Peyer's patch (tissue), 4 donors: Measurements from ENCODE around the gene SYNDIG1. TPM values are rescaled to one million over a fixed set of nuclear protein-coding genes. Genes with fewer than 3 reads are reported as not detected.

ENCODE experiments used
- DNase-seq, 3 donors: peaks; one replicate each; pipeline ENCODE4 v3.0.0-alpha.2; 2017 to 2019
- H3K27ac ChIP-seq, 4 donors: fragments of 200-600 bp; sonication (generic); one replicate each; pipeline ENCODE4 v1.5.1; 2016 to 2019
- H3K27me3 ChIP-seq, 2 donors: fragments of 200-600 bp; sonication (generic); one replicate each; pipeline ENCODE4 v1.5.1; 2019
- H3K36me3 ChIP-seq, 3 donors: fragments of 200-600 bp; sonication (generic); one replicate each; pipeline ENCODE4 v1.5.1; 2016 to 2019
- H3K4me1 ChIP-seq, 4 donors: fragments of 200-600 bp; sonication (generic); one replicate each; pipeline ENCODE4 v1.5.1; 2016 to 2019
- H3K4me3 ChIP-seq, 4 donors: fragments of 200-600 bp; sonication (generic); 1 replicate in 3 of 4; 2 replicates in 1 of 4; pipeline ENCODE4 v1.5.1; 2016 to 2019; ENCODE audit warnings: mild to moderate bottlenecking in 1 of 4
- H3K9me3 ChIP-seq, 4 donors: fragments of 200-600 bp; sonication (generic); one replicate each; pipeline ENCODE4 v1.5.1; 2016 to 2019; ENCODE audit warnings: mild to moderate bottlenecking in 1 of 4
- CTCF ChIP-seq, 6 experiments: fragments of 450-650 bp in 4 of 6; fragments of 200-600 bp in 2 of 6; sonication (generic) in 1 of 6; IDR thresholded peaks; one replicate each; pipeline ENCODE4 v1.5.1; 2017 to 2019; ENCODE audit warnings: antibody characterized with exemption in 6 of 6, mild to moderate bottlenecking in 3 of 6, moderate library complexity in 1 of 6
- POLR2A ChIP-seq, 2 donors: fragments of 450-650 bp; IDR thresholded peaks; one replicate each; pipeline ENCODE4 v1.5.1; 2017; ENCODE audit warnings: antibody characterized with exemption in 2 of 2, mild to moderate bottlenecking in 2 of 2, moderate library complexity in 2 of 2
- total RNA-seq, 4 donors: library from RNA; depleted of rRNA; stranded (reverse); fragments of >200 nt; gene quantifications; one replicate each; pipeline ENCODE4 v1.1.0, GENCODE V29; 2016

SYNDIG1 gene
- total RNA-seq, 4 donors from 2014 or later, result 0.76 to 1.7 TPM; not detected in 2

- Histone ChIP-seq H3K36me3 (no peaks in the 10 kb centered on the region), H3K27me3 (no peaks in the 10 kb centered on the region), H3K4me3 (no peak overlapping the region), H3K9me3 (no peaks in the 10 kb centered on the region), H3K27ac (no peak overlapping the region), H3K4me1 (no peaks in the 10 kb centered on the region)
- TF ChIP-seq CTCF (IDR thresholded peaks at IDR 0.05) (no peak), POLR2A (IDR thresholded peaks at IDR 0.05) (no peak)
- no peak for DNase-seq
Observed at GRCh38 chr20:24614341-24614740, 144.9 kb downstream of the SYNDIG1 start.

DNA sequence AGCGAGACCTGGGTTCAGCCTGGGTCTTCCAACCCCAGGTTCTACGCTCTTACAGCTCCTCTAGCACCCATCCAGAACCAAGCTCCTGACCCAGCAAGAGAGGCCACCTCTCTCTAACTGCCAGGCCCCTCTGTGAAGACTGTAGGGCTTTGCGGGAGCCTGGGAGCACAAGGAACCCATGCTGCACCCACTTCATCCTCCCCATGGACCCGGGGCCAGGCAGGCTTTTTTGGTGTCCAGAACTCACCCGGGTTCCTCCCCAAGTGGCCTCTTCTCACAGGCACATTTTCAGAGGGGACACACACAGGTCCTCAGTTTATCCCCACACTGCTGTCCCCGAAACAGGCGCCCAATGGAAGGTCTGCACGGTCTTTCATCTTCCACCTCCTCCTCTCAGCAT, 145.9 kb downstream of the SYNDIG1 start:
- no peak for DNase-seq
- H3K27me3 ChIP-seq, result no peaks in the 10 kb centered on the region
- H3K4me3 ChIP-seq, result no peak overlapping the region
- H3K4me1 ChIP-seq, result no peaks in the 10 kb centered on the region
- no peak for TF ChIP-seq POLR2A (IDR thresholded peaks at IDR 0.05)
- TF ChIP-seq CTCF (IDR thresholded peaks at IDR 0.05), result no peak
- no peak overlapping the region for H3K27ac ChIP-seq
- no peaks in the 10 kb centered on the region for H3K9me3 ChIP-seq
- H3K36me3 ChIP-seq, result no peaks in the 10 kb centered on the region

DNA sequence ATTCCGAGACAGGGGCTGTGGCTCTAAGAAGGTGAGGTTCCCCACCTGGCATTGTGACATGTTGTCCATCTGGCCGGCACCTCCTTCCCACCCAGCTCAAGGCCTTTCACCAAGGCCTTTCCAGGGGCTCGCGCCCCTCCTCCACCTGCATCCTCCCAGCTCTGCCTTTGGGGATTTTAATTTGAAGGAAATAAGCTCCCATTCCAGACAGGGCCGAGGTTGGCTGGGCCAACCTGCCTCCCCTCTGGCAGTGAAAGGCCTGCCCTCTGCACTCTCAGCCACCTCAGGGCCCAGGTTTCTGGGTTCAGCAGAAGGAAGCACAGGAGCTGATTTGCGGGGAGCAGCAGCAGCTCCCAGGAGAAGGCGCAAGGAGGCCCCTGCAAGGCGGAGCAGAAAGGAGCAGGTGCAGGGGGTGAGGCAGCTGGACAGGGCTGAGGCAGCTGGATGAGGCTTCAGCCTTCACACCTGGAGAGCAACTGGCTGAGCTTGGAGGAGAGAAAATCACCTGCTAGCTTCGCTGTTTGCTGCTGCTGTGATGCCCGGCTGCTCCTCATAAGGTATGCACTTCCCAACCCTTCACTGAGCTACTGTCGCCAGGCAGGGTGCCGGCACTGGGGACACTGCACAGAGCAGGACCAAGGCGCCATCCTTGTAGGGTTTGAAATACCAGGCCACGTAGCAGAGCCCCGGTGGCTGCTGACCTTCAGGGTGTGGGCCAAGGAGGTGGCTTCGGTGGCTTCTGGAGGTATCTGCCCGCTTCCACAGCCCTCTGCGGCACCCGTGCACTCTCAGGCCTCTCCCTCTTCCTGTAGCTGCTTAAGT, 147.0 kb downstream of the SYNDIG1 start:
- no peaks in the 10 kb centered on the region for H3K4me1 ChIP-seq
- H3K27me3 ChIP-seq, result no peaks in the 10 kb centered on the region
- no peak for DNase-seq
- H3K4me3 ChIP-seq, result no peak overlapping the region
- no peaks in the 10 kb centered on the region for H3K36me3 ChIP-seq
- no peaks in the 10 kb centered on the region for H3K9me3 ChIP-seq
- H3K27ac ChIP-seq, result no peak overlapping the region
- TF ChIP-seq CTCF (IDR thresholded peaks at IDR 0.05) (no peak), POLR2A (IDR thresholded peaks at IDR 0.05) (no peak)

GRCh38 chr20:24617080-24617432, 147.6 kb downstream of the SYNDIG1 start:
- Histone ChIP-seq H3K4me1 (no peaks in the 10 kb centered on the region), H3K27me3 (no peaks in the 10 kb centered on the region), H3K36me3 (no peaks in the 10 kb centered on the region), H3K4me3 (no peak overlapping the region), H3K9me3 (no peaks in the 10 kb centered on the region), H3K27ac (no peak overlapping the region)
- no peak for DNase-seq
- no peak for TF ChIP-seq CTCF (IDR thresholded peaks at IDR 0.05)

DNA sequence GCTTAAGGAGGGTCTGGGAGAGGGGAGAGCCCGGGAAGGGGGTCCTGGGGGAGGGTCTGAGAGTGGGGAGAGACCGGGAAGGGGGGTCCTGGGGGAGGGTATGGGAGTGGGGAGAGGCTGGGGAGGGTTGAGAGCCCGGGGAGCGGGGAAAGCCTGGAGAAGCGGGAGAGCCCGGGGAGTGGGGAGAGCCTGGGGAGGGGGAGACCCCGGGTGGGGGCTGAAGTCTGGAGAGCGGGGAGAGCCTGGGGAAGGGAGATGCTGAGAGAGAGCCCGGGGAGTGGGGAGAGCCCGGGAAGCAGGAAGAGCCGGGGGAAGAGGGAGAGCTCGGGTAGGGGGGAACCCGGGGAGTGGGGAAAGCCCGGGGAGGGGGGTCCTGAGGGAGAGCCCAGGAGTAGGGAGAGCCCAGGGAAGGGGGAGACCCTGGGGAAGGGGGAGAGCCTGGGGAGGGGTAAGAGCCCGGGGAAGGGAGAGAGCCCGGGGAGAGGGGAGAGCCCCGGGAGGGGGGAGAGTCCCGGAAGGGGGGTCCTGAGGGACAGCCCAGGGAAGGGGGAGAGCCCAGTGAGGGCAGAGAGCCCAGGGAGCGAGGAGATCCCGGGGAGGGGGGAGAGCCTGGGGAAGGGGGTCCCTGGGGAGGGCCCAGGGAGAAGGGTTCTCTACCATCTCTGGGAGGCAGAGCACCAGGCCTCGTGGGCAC, 148.5 kb downstream of the SYNDIG1 start:
- no peak for DNase-seq

More for the DNA sequence above, 148.5 kb downstream of the SYNDIG1 start:
- Histone ChIP-seq H3K9me3 (no peaks in the 10 kb centered on the region), H3K27me3 (no peaks in the 10 kb centered on the region), H3K4me3 (no peak overlapping the region), H3K36me3 (no peaks in the 10 kb centered on the region), H3K27ac (no peak overlapping the region), H3K4me1 (no peaks in the 10 kb centered on the region)
- TF ChIP-seq POLR2A (IDR thresholded peaks at IDR 0.05), result no peak
- TF ChIP-seq CTCF (IDR thresholded peaks at IDR 0.05), result no peak
